ENCODE results near the gene TRPM1. TPM values are rescaled to one million over a fixed set of nuclear protein-coding genes. Genes with fewer than 3 reads are reported as not detected.

Gene TRPM1
- polyA plus RNA-seq, 1 donor = not detected

GRCh38 chr15:31084176-31084575 is 17.3 kb downstream of the TRPM1 start:
- 86% methylated on average over 1 of the region's 6 CpGs for whole genome bisulfite sequencing (ENCODE audit: insufficient coverage, low lambda C conversion rate)
- no peak overlapping the region for H3K4me3 ChIP-seq (ENCODE audit: low read length)
- peaks cover 6% of the 10 kb centered on the region for H3K27me3 ChIP-seq (ENCODE audit: control insufficient read depth, insufficient read depth, low read length)
- DNase-seq = no peak
- no peaks in the 10 kb centered on the region for H3K36me3 ChIP-seq (ENCODE audit: control insufficient read depth, insufficient read depth, low read length)
- no peak overlapping the region for H3K27ac ChIP-seq (ENCODE audit: low read length)
- no peaks in the 10 kb centered on the region for H3K9me3 ChIP-seq (ENCODE audit: control insufficient read depth, low read depth, low read length)
- no peaks in the 10 kb centered on the region for H3K4me1 ChIP-seq (ENCODE audit: control insufficient read depth, insufficient read depth, low read length)

DNA sequence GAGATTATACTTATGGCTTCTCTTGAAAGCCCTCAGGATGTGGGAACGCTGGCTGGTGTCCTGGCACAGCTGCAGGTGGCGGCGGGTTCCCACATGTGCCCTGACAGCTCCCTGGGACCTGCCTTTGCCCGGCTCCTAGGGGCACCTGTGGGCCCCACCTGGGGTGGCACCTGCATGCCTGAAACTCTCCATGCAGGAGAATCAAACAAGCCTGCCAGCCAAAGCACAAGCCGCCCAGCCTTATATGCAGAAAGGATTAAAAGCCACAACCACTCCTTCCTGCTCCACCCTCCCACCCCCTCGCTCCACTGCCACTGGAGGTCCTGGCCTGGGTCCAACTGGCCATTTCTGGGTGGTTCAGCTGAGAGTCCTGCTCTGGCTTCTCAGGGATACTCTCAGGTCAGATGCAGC is 18.1 kb downstream of the TRPM1 start:
- H3K27ac ChIP-seq (ENCODE audit: low read length) = no peak overlapping the region
- H3K9me3 ChIP-seq (ENCODE audit: control insufficient read depth, low read depth, low read length) = no peaks in the 10 kb centered on the region
- no peaks in the 10 kb centered on the region for H3K4me1 ChIP-seq (ENCODE audit: control insufficient read depth, insufficient read depth, low read length)
- no peaks in the 10 kb centered on the region for H3K36me3 ChIP-seq (ENCODE audit: control insufficient read depth, insufficient read depth, low read length)
- H3K27me3 ChIP-seq (ENCODE audit: control insufficient read depth, insufficient read depth, low read length) = peaks cover 6% of the 10 kb centered on the region
- DNase-seq = no peak
- H3K4me3 ChIP-seq (ENCODE audit: low read length) = no peak overlapping the region
- WGBS (ENCODE audit: insufficient coverage, low lambda C conversion rate) = no CpG with 5 or more reads among the region's 6 CpGs

DNA sequence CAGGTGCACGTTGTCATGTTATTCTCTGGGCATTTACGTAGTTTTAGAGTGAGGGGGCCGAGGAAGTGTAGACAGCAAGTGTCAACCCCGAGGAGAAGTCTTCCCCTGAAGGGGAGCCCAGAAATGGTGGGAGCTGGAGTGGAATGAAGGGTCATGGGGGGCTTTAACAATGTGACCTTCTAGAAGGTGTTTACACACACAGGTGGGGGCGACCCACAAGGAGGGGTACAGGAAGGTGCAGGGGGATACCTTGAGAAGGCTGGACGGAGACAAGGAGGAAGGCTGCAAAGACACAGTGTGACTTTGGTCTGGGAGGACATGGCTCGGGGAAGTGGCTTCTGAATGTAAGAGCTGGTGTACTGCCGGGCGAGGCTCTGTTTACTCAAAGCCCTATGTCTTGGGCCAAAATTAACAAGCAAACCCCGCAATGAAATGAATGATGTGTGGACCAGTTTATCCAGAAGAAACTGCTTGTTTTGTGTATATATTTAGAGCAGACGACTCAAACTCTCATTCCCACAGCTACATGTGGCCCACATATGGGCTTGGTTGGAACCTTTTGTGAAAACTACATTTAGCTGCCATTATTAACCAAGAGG is 18.7 kb downstream of the TRPM1 start:
- no peak overlapping the region for H3K27ac ChIP-seq (ENCODE audit: low read length)
- H3K4me3 ChIP-seq (ENCODE audit: low read length) = no peak overlapping the region
- 80% methylated on average over 1 of the region's 11 CpGs for WGBS (ENCODE audit: insufficient coverage, low lambda C conversion rate)
- no peak for DNase-seq
- peaks cover 2% of the 10 kb centered on the region for H3K4me1 ChIP-seq (ENCODE audit: control insufficient read depth, insufficient read depth, low read length)
- H3K9me3 ChIP-seq (ENCODE audit: control insufficient read depth, low read depth, low read length) = no peaks in the 10 kb centered on the region
- H3K36me3 ChIP-seq (ENCODE audit: control insufficient read depth, insufficient read depth, low read length) = no peaks in the 10 kb centered on the region
- peaks cover 6% of the 10 kb centered on the region for H3K27me3 ChIP-seq (ENCODE audit: control insufficient read depth, insufficient read depth, low read length)

DNA sequence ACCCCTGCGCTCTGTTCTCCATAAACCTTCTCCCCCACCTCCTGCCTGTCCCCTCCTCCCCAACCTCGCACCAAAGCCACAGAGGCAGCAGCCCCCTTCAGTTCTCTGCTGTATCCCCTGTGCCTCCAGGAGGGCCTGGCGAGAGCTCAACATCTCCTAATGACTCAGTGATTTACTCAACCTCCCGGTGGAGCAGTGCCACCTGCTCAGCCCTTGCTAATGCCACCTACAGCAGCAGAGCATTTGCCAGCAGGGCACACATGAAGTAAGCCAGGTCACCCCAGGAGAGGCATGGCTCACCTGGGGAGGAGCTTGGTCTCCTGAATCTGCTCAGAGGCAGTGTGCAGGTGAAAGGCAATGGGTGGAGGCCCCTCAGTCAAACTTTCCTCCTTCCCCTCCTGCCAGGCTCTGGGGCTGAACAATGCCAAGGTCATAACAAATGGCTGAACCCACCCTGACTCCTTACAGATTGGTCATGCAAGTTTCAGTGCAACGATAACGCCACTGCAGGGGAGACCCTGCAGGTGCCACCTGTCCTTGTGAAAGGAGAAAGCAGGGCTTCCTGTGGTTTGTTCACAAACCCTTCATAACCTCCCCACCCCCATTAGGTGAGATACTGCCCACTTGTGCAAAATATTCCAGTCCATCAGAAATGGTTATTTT is 19.8 kb downstream of the TRPM1 start:
- Histone ChIP-seq H3K27ac (ENCODE audit: low read length) (no peak overlapping the region), H3K36me3 (ENCODE audit: control insufficient read depth, insufficient read depth, low read length) (no peaks in the 10 kb centered on the region), H3K4me3 (ENCODE audit: low read length) (no peak overlapping the region), H3K27me3 (ENCODE audit: control insufficient read depth, insufficient read depth, low read length) (peaks cover 6% of the 10 kb centered on the region), H3K9me3 (ENCODE audit: control insufficient read depth, low read depth, low read length) (no peaks in the 10 kb centered on the region), H3K4me1 (ENCODE audit: control insufficient read depth, insufficient read depth, low read length) (peaks cover 9% of the 10 kb centered on the region)
- no CpG with 5 or more reads among the region's 6 CpGs for WGBS (ENCODE audit: insufficient coverage, low lambda C conversion rate)
- DNase-seq = no peak

- Histone ChIP-seq H3K36me3 (ENCODE audit: control insufficient read depth, insufficient read depth, low read length) (no peaks in the 10 kb centered on the region), H3K4me3 (ENCODE audit: low read length) (no peak overlapping the region), H3K9me3 (ENCODE audit: control insufficient read depth, low read depth, low read length) (no peaks in the 10 kb centered on the region), H3K27me3 (ENCODE audit: control insufficient read depth, insufficient read depth, low read length) (peaks cover 6% of the 10 kb centered on the region), H3K27ac (ENCODE audit: low read length) (no peak overlapping the region), H3K4me1 (ENCODE audit: control insufficient read depth, insufficient read depth, low read length) (peaks cover 9% of the 10 kb centered on the region)
- DNase-seq = no peak
- no CpG with 5 or more reads among the region's 11 CpGs for whole genome bisulfite sequencing (ENCODE audit: insufficient coverage, low lambda C conversion rate)
Observed at GRCh38 chr15:31081056-31081455, 20.5 kb downstream of the TRPM1 start.

- WGBS (ENCODE audit: insufficient coverage, low lambda C conversion rate) = no CpG with 5 or more reads among the region's 26 CpGs
- no peaks in the 10 kb centered on the region for H3K9me3 ChIP-seq (ENCODE audit: control insufficient read depth, low read depth, low read length)
- no peaks in the 10 kb centered on the region for H3K36me3 ChIP-seq (ENCODE audit: control insufficient read depth, insufficient read depth, low read length)
- H3K27ac ChIP-seq (ENCODE audit: low read length) = no peak overlapping the region
- peaks cover 9% of the 10 kb centered on the region for H3K4me1 ChIP-seq (ENCODE audit: control insufficient read depth, insufficient read depth, low read length)
- peak in 1 of 2 donors; percentile 11 for DNase-seq
- peaks cover 6% of the 10 kb centered on the region for H3K27me3 ChIP-seq (ENCODE audit: control insufficient read depth, insufficient read depth, low read length)
- no peak overlapping the region for H3K4me3 ChIP-seq (ENCODE audit: low read length)
Observed at GRCh38 chr15:31080591-31081014, 20.9 kb downstream of the TRPM1 start.

DNA sequence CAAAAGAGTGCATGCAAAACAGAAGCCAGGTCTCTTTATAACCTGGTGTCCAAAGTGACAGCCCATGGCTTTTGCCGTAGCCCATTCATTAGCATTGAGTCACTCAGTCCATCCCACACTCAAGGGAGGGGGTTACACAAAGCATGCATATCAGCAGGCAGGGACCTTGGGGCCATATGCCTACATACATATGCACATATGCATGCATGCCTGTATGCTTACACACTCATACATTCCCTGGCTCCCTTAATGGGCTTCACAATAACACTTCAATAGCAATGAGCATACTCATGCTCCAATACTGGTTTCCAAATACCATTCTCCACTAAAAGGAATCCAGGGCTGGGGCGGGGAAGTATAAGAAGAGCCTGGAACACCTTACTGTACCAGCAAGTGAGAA is 22.0 kb downstream of the TRPM1 start:
- Histone ChIP-seq H3K4me1 (ENCODE audit: control insufficient read depth, insufficient read depth, low read length) (peaks cover 9% of the 10 kb centered on the region), H3K27me3 (ENCODE audit: control insufficient read depth, insufficient read depth, low read length) (peaks cover 4% of the 10 kb centered on the region), H3K4me3 (ENCODE audit: low read length) (no peak overlapping the region), H3K27ac (ENCODE audit: low read length) (no peak overlapping the region), H3K9me3 (ENCODE audit: control insufficient read depth, low read depth, low read length) (no peaks in the 10 kb centered on the region), H3K36me3 (ENCODE audit: control insufficient read depth, insufficient read depth, low read length) (no peaks in the 10 kb centered on the region)
- no CpG with 5 or more reads among the region's 2 CpGs for WGBS (ENCODE audit: insufficient coverage, low lambda C conversion rate)
- no peak for DNase-seq

DNA sequence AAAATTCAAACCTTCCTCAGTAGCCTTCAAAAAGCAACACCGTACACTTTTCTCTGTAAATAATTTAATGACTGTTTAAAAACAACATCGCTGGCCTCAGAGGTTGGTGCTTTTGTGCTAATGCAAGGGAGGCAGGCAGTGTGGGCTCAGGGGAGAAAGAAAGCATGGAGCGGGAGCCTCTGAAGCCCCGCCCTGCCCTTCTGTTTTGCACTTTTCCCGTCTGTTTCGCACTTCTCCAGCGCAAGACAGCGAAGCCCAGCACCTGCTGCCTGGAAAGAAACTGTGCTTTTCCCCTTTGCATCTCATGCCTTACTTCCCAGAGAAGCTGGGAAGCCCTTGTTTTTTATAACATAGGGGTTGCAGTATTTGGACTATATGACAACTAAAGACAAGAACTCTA is 23.1 kb downstream of the TRPM1 start:
- no peaks in the 10 kb centered on the region for H3K36me3 ChIP-seq (ENCODE audit: control insufficient read depth, insufficient read depth, low read length)
- peaks cover 4% of the 10 kb centered on the region for H3K27me3 ChIP-seq (ENCODE audit: control insufficient read depth, insufficient read depth, low read length)
- peaks cover 9% of the 10 kb centered on the region for H3K4me1 ChIP-seq (ENCODE audit: control insufficient read depth, insufficient read depth, low read length)
- no peak overlapping the region for H3K4me3 ChIP-seq (ENCODE audit: low read length)
- WGBS (ENCODE audit: insufficient coverage, low lambda C conversion rate) = no CpG with 5 or more reads among the region's 8 CpGs
- no peak for DNase-seq
- H3K27ac ChIP-seq (ENCODE audit: low read length) = no peak overlapping the region
- no peaks in the 10 kb centered on the region for H3K9me3 ChIP-seq (ENCODE audit: control insufficient read depth, low read depth, low read length)

DNA sequence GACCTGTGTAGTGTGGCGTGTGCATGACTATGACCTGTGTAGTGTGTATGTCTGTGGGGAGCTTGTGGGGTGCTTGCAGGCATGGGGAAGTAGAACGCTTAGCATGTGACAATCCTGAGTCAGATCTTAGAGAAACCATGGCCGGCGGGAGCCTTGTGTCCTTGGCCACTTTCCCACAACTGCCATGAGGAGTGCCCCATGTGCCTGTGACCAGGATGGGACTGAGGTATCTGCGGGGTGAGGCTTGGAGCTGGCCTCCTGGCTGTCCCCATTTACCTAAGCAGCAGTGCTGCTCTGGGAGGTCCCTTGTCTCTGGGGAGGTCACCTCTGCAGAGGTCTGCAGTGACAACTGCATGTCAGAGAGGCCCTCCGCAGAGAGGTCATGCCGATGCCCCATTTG is 23.6 kb downstream of the TRPM1 start:
- H3K27ac ChIP-seq (ENCODE audit: low read length) = no peak overlapping the region
- DNase-seq = no peak
- H3K9me3 ChIP-seq (ENCODE audit: control insufficient read depth, low read depth, low read length) = no peaks in the 10 kb centered on the region
- peaks cover 9% of the 10 kb centered on the region for H3K4me1 ChIP-seq (ENCODE audit: control insufficient read depth, insufficient read depth, low read length)
- H3K36me3 ChIP-seq (ENCODE audit: control insufficient read depth, insufficient read depth, low read length) = no peaks in the 10 kb centered on the region
- peaks cover 4% of the 10 kb centered on the region for H3K27me3 ChIP-seq (ENCODE audit: control insufficient read depth, insufficient read depth, low read length)
- WGBS (ENCODE audit: insufficient coverage, low lambda C conversion rate) = no CpG with 5 or more reads among the region's 7 CpGs
- H3K4me3 ChIP-seq (ENCODE audit: low read length) = no peak overlapping the region

GRCh38 chr15:31077181-31077580 is 24.3 kb downstream of the TRPM1 start:
- WGBS (ENCODE audit: insufficient coverage, low lambda C conversion rate) = no CpG with 5 or more reads among the region's 4 CpGs
- peaks cover 3% of the 10 kb centered on the region for H3K27me3 ChIP-seq (ENCODE audit: control insufficient read depth, insufficient read depth, low read length)
- DNase-seq = peak in 1 of 2 donors; percentile 33
- H3K9me3 ChIP-seq (ENCODE audit: control insufficient read depth, low read depth, low read length) = no peaks in the 10 kb centered on the region
- H3K4me3 ChIP-seq (ENCODE audit: low read length) = no peak overlapping the region
- H3K4me1 ChIP-seq (ENCODE audit: control insufficient read depth, insufficient read depth, low read length) = peaks cover 9% of the 10 kb centered on the region
- H3K27ac ChIP-seq (ENCODE audit: low read length) = no peak overlapping the region
- H3K36me3 ChIP-seq (ENCODE audit: control insufficient read depth, insufficient read depth, low read length) = no peaks in the 10 kb centered on the region

GRCh38 chr15:31074321-31074720 is 27.2 kb downstream of the TRPM1 start:
- Histone ChIP-seq H3K36me3 (ENCODE audit: control insufficient read depth, insufficient read depth, low read length) (no peaks in the 10 kb centered on the region), H3K4me1 (ENCODE audit: control insufficient read depth, insufficient read depth, low read length) (peaks cover 9% of the 10 kb centered on the region), H3K4me3 (ENCODE audit: low read length) (no peak overlapping the region), H3K9me3 (ENCODE audit: control insufficient read depth, low read depth, low read length) (no peaks in the 10 kb centered on the region), H3K27ac (ENCODE audit: low read length) (no peak overlapping the region), H3K27me3 (ENCODE audit: control insufficient read depth, insufficient read depth, low read length) (no peaks in the 10 kb centered on the region)
- DNase-seq = no peak
